K562 (cell line): ENCODE data around the gene EVA1A.

Source experiments
- ATF7 ChIP-seq: fragments of 450-650 bp; IDR thresholded peaks from 2 replicates; pipeline ENCODE4 v1.7.1; 2014; ENCODE audit warnings: mild to moderate bottlenecking, moderate library complexity
- CBX8 ChIP-seq: fragments of 200-600 bp; sonication (generic); IDR thresholded peaks from 2 replicates; pipeline ENCODE4 v1.6.1; 2012; ENCODE audit warnings: borderline replicate concordance, mixed run types, low read depth, mild to moderate bottlenecking, moderate library complexity, mixed read lengths, low read length, control low read depth, inconsistent platforms; ENCODE audit not compliant: poor library complexity, severe bottlenecking; ENCODE audit errors: extremely low read depth
- CTCF ChIP-seq, 3 experiments: IDR thresholded peaks in 2 of 3; conservative IDR thresholded peaks in 1 of 3; 2 replicates each; pipeline ENCODE4 v1.5.1; 2011 to 2012; ENCODE audit warnings: low read length in 3 of 3, mild to moderate bottlenecking in 3 of 3, control low read depth in 2 of 3, improper control_type of control experiment in 1 of 3, inconsistent platforms in 1 of 3, low read depth in 1 of 3, mixed read lengths in 1 of 3, moderate library complexity in 1 of 3; ENCODE audit not compliant: insufficient read depth in 2 of 3
- E4F1 ChIP-seq: fragments of 250-450 bp; sonication (Bioruptor Pico); IDR thresholded peaks from 2 replicates; pipeline ENCODE4 v1.5.0; 2021; ENCODE audit warnings: mild to moderate bottlenecking, borderline replicate concordance
- IRF2 ChIP-seq: sonication (generic); formaldehyde crosslinking; IDR thresholded peaks from 2 replicates; pipeline ENCODE4 v1.8.1; 2022; ENCODE audit warnings: mild to moderate bottlenecking, missing genetic modification reagents
- POLR2A ChIP-seq: fragments of 450-650 bp; conservative IDR thresholded peaks from 2 replicates; pipeline ENCODE4 v1.6.1; 2016
- POLR2AphosphoS5 ChIP-seq: IDR thresholded peaks from 2 replicates; pipeline ENCODE4 v1.6.1; 2011; ENCODE audit warnings: mild to moderate bottlenecking, low read depth, low read length, moderate library complexity; ENCODE audit not compliant: control insufficient read depth, insufficient read depth
- SNAPC5 ChIP-seq: fragments of 250-450 bp; sonication (Bioruptor Pico); IDR thresholded peaks from 2 replicates; pipeline ENCODE4 v1.8.0; 2021; ENCODE audit warnings: moderate library complexity, mild to moderate bottlenecking, inconsistent platforms
- SREBF2 ChIP-seq: sonication (generic); formaldehyde crosslinking; IDR thresholded peaks from 2 replicates; pipeline ENCODE4 v1.4.0; 2020; ENCODE audit warnings: mild to moderate bottlenecking, missing genetic modification reagents
- ZMIZ1 ChIP-seq, 2 experiments: fragments of 150-350 bp in 1 of 2; IDR thresholded peaks; 2 replicates each; pipeline ENCODE4 v1.6.1; 2012 to 2016; ENCODE audit warnings: low read depth in 2 of 2, low read length in 2 of 2, mild to moderate bottlenecking in 1 of 2, moderate library complexity in 1 of 2
- ZNF184 ChIP-seq: sonication (generic); formaldehyde crosslinking; IDR thresholded peaks from 2 replicates; pipeline ENCODE4 v1.5.0; 2020; ENCODE audit warnings: missing genetic modification reagents

GRCh38 chr2:75603477-75603876 is 42.7 kb upstream of the EVA1A start:
- TF ChIP-seq ZNF184 (no peak), SNAPC5 (CRISPR knock-in tag) (no peak), ATF7 (no peak), CBX8 (no peak), POLR2AphosphoS5 (no peak), E4F1 (no peak), ZMIZ1 (IDR thresholded peaks at IDR 0.05; ENCODE audit: low read depth in 2 of 2, low read length in 2 of 2) (no peak), POLR2A (no peak), SREBF2 (CRISPR knock-in tag) (no peak), IRF2 (CRISPR knock-in tag) (no peak), CTCF (IDR thresholded peaks at IDR 0.05 in 2 of 3, conservative IDR thresholded peaks at IDR 0.05 in 1 of 3; ENCODE audit: insufficient read depth in 2 of 3, low read depth in 1 of 3, low read length in 3 of 3) (no peak)
